Inflammatory macrophage treated with lipopolysaccharide for 4 hours (primary cell): ENCODE data around the gene GRID2.

ENCODE experiments used
- DNase-seq: peaks from one replicate; pipeline ENCODE4 v3.0.0-alpha.2; 2020

Gene GRID2

DNA sequence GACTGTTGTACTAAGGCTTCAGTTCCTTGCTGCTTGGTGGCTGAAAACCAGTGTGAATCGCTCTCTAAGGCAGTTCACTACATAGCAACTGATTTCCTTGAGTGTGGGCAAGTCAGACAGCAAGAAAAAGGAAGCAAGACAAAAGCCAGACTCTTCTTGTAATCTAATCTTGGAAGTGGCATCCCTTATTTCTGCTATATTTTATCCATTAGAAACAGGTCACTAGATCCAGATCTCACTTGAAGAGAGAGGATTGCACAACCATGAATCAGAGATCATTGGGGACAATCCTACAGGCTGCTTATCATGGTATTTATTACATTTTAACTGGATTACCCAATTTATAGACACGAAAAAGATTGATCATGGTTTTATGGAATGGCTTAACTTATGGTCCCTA is 684.5 kb downstream of the GRID2 start:
- DNase-seq = no peak

DNA sequence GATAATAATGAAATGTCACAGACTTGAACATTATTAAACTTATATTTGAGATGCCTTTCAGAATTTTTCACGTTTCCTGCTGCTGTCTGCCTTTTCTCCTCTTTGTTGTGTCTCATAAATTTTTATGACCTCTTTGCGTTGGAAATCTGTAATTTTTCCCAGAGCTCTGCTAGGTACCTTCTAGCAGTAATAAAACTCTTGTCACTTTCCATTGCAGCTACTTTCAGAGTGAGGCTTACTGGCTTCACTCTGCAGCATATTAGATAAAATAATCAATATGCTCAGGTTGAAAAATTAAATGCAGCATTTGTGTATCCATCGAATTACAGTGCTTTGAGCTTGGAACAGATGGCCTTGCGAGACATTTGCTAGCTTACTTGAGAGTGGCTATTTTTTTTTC is 689.0 kb downstream of the GRID2 start:
- no peak for DNase-seq

GRCh38 chr4:92994727-92995126 is 691.0 kb downstream of the GRID2 start:
- DNase-seq = no peak

DNA sequence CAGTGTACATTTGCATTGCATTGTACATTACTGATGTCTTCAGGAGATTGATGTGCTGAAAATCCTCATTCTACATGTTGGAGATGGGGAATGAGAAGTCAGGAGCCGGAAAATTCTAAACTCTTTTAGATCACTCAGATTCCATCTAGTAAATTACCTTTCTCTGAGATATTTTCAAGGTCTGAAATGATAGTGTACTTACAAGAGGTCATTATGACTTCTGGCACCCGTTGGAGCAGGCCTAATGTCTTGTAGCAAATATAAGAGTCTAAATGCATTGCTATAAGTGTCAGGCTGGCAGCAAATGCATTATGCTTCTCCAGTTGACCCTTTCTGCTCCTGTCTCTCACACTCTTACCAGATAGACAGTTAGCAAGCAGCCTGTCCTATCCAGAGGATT is 692.8 kb downstream of the GRID2 start:
- DNase-seq = no peak

DNA sequence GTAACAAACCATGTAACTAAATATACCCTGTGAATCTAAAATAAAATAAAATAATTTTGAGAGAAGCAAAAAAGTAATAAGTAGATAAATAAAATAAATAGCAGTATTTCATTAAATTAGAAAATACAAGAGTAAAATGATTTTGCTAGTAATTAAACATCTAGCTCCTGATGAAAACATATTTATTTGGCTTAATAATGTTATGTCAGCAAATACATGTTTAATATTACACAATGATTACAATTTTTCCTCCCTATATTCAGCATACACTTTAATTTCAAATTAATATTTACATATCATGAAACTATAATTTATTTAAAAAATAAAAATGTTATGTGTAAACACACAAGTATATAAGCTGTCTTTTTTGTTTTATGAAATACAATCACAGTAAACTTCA is 697.1 kb downstream of the GRID2 start:
- no peak for DNase-seq

DNA sequence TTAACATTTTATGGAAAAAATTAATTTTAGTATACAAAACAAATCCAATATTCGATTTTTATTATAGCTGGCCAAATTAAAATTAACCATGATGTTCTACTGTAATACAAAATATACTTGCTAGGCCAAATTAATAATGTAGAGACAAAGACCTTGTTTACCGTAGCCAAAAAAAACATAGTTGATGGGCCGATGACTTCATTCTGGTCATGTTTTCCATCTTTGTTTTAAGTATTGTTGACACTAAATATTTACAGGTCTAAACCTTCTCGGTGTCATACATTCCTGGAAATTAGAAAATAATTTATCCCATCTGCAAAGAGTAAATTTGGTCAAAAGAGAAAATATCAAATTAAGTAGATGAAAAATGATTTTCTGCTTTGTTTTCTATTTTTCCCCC is 698.5 kb downstream of the GRID2 start:
- no peak for DNase-seq

DNA sequence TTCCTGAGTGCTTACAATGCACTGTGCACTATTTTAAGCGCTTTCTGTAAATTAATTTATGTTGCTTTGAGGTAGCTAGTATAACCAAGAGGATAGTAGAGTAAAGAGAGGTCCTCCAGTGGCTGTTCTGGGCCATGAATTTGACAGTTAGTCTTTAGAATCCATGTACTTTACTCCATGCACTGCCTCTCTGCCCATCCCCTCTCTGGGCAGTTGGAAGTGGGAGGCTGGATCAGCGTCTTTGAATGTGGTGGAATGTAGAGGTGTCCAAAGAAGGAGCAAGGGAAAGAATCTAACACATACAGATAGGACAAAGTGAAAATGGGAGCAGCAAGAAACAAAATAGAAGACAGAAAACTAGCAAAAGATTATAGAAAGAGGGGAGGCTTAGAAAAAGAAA is 712.6 kb downstream of the GRID2 start:
- DNase-seq = no peak

DNA sequence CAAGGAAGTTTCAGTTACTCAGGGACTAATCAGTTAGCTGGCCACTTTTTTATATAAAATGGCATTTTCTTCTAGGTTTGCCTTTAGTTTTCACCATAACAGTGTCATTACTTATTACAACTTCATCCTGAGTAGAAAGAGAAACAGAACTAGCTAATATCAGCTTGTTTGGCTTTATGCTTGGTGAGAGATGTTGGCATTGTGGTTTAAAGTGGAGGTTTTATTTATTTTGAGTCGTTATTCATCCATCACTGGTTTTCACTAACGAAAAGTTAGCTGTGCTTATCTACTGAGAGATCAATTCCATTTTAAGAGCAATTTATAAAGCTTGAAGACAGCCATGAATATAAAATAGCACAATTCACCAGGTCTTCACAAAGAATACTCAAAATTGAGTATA is 714.5 kb downstream of the GRID2 start:
- no peak for DNase-seq

- no peak for DNase-seq
Observed at GRCh38 chr4:93018806-93019205, 715.0 kb downstream of the GRID2 start.

DNA sequence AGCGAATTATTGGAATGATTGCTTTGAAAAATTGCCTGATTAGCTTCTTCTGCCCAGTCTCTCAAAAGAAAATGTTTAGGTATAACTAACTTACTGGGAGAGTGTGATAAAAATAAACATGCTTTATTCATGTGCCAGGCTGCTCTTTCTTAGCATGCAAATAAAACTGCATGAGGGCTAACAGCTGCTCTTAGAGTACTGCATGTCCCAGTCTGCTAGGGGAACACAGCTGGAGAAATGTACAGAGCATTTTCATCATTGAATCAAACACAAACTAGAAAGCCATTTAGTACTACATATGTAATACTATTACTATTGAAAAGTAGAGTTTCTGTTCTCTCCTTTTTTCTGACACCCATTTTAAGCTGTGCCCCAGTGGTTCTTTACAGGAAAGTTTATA is 726.0 kb downstream of the GRID2 start:
- DNase-seq = no peak

GRCh38 chr4:93030670-93031069 is 726.9 kb downstream of the GRID2 start:
- DNase-seq = no peak

DNA sequence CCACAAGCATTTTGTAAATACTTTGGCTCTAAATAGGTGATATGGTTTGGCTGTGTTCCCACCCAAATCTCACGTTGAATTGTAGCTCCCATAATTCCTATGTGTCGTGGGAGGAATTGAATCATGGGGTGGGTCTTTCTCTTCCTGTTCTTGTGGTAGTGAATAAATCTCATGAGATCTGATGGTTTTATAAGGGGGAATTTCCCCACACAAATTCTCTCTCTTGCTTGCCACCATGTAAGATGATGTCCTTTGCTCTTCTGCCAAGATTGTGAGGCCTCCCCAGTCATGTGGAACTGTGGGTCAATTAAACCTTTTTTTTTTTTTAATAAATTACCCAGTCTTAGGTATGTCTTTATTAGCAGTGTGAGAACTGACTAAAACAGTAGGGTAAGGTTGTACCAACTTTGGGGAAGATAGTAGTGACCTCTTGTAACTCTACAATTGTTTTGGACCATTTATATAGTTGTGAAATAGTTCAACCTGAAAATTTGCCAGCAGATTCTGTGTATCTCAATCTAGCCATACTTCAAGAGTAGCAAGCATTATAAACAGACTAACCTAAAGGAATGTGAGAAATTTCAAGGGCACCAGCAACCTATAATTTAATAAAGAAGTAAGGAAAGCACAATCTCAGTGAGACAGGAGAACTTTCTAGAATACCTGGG is 727.8 kb downstream of the GRID2 start:
- no peak for DNase-seq

DNA sequence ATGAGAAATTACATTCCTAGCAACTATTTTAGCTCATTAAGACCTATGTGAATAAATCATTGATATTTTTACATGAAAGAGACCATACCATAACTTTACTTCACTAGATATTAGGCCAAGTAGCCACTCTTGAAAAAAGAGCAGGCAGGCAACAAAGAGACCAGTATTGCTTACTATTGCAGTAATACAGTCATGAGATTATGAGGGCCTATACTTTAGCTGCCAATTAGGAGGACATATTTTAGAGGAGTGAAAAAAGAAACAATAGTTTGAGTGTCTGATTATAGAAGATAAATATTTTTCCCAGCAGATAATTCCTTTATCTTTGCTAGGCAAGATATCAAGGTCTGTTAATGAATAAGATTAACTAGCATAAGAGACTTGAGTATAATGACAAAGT is 739.0 kb downstream of the GRID2 start:
- DNase-seq = no peak

DNA sequence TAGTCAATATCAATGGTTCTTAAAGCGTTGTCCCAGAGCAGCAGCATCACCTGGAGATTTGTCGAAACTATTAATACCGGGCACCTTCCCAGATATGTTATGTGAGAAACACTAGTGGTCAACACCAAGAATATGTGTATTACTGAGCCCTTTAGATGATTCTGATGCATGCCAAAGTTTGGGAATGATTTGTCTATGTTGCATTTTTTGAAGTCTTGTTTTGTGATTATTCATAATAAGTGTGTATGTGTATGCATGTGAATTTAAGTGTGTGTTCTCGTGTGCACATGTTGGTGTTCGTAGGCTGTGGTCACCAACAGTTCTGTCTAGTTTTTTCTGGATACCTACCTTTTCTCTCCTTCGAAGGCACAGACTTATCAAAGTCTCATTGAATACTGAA is 749.4 kb downstream of the GRID2 start:
- no peak for DNase-seq

GRCh38 chr4:93061826-93062225 is 758.1 kb downstream of the GRID2 start:
- DNase-seq = no peak

GRCh38 chr4:93063325-93063724 is 759.6 kb downstream of the GRID2 start:
- no peak for DNase-seq

- no peak for DNase-seq
Observed at GRCh38 chr4:93065790-93066189, 762.0 kb downstream of the GRID2 start.

DNA sequence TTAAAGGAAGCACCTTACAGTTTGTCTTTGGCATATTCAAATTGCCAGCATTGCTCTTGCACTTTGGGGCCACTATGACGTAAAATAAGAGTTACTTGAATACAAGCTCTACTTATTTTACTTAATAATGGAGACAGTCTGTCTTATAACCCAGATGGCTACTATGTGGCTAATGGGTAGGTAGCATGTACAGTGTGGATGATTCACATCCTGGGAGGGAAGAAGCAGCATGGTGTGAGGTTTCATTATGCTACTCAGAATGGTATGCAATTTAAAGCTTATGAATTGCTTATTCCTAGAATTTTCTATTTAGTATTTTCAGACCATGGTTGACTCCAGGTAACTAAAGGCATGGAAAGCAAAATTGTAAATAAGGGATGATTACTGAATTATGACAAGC is 763.0 kb downstream of the GRID2 start:
- no peak for DNase-seq

- DNase-seq = no peak
Observed at GRCh38 chr4:93072292-93072691, 768.5 kb downstream of the GRID2 start.

GRCh38 chr4:93080316-93080715 is 776.5 kb downstream of the GRID2 start:
- no peak for DNase-seq

GRCh38 chr4:93084599-93085305 is 781.0 kb downstream of the GRID2 start:
- no peak for DNase-seq

- DNase-seq = no peak
Observed at GRCh38 chr4:93086356-93086755, 782.6 kb downstream of the GRID2 start.

- no peak for DNase-seq
Observed at GRCh38 chr4:93092765-93093164, 789.0 kb downstream of the GRID2 start.

DNA sequence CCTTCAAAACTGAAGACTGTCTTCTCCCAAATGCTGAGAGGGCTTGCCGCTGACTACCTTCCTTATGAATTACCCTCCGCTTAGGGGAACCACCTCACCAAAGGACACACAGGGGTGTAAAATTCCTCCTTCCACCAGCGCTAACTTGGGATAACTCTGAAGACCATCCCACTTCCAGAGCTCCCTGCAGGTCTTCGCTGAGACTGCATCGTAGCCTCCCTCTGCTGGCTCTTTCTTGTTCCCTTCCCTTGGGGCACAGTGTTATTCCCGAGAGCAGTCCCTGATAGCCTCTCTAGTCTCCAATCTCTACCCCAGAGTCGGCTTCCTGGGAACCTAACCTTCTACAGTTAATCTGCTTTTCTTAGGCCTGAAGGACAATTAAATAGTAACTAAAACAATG is 799.3 kb downstream of the GRID2 start:
- DNase-seq = no peak

DNA sequence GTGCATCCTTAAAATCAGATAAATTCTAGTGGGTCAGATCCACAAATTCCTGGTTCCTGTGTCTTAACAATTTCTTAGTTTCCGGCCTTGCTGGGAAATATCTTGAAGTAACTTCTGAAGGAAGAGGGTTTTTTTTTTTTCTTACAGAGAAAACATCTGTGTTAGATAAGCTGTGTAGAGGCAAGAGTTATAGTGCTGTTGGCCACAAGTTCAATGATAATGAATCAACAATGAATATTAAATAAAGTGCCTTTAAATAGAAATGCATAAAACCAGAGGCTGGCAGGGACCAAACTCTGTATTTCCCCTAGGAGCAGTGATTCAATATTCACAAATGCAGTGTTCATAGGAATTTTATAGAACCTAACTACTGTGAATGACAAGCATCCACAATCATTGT is 812.9 kb downstream of the GRID2 start:
- DNase-seq = no peak
